ENCODE data around the gene TNNC2. TPM values are rescaled to one million over a fixed set of nuclear protein-coding genes. Genes with fewer than 3 reads are reported as not detected.

TNNC2 gene
- polyA plus RNA-seq, 1 of the 3 experiments (the other 2 are of a cell fraction): 1.1 TPM

GRCh38 chr20:45821947-45822346 lies 5.2 kb downstream of the TNNC2 start:
- Histone ChIP-seq H3K9ac (no peak overlapping the region), H3K4me3 (ENCODE audit: low read depth in 2 of 2, low read length in 1 of 2) (no peak overlapping the region), H3K27ac (ENCODE audit: low read depth in 2 of 2, low read length in 1 of 2) (no peak overlapping the region), H3K4me1 (ENCODE audit: control insufficient read depth in 1 of 2, insufficient read depth in 2 of 2, low read depth in 1 of 2, low read length in 1 of 2) (peaks cover 0 to 8% of the 10 kb centered on the region in 2 experiments; a peak in 2 of 4 replicates), H2AFZ (ENCODE audit: low read depth) (no peak overlapping the region), H4K20me1 (ENCODE audit: insufficient read depth) (no peaks in the 10 kb centered on the region), H3K27me3 (ENCODE audit: insufficient read depth) (no peaks in the 10 kb centered on the region), H3K9me3 (no peaks in the 10 kb centered on the region), H3K79me2 (ENCODE audit: insufficient read depth) (no peaks in the 10 kb centered on the region), H3K36me3 (replicated peaks in 1 of 2; ENCODE audit: control insufficient read depth in 1 of 2, insufficient read depth in 2 of 2, low read length in 1 of 2) (no peaks in the 10 kb centered on the region), H3K4me2 (no peak overlapping the region), H3K9me2 (no peaks in the 10 kb centered on the region), H3F3A (replicated peaks; ENCODE audit: insufficient read depth) (peaks cover 16% of the 10 kb centered on the region)
- no peak for DNase-seq
- ChIA-PET POLR2A (no interaction called here), CTCF (interaction anchor here (0.9 kb wide), 1 partner anchor 69 kb away, joined by 3 read pairs; the partner anchor contains the start of genes CTSA and NEURL2)
- TF ChIP-seq USF1 (IDR thresholded peaks at IDR 0.05; ENCODE audit: borderline replicate concordance, low read depth) (no peak), ZBTB33 (IDR thresholded peaks at IDR 0.05; ENCODE audit: borderline replicate concordance, low read depth) (no peak), IRF3 (IDR thresholded peaks at IDR 0.05; ENCODE audit: low read depth, low read length) (no peak), USF2 (IDR thresholded peaks at IDR 0.05; ENCODE audit: borderline replicate concordance, low read depth, low read length) (no peak), CHD2 (IDR thresholded peaks at IDR 0.05; ENCODE audit: low read length, partially characterized antibody) (no peak), FOXM1 (IDR thresholded peaks at IDR 0.05; ENCODE audit: low read depth) (no peak), MEF2A (IDR thresholded peaks at IDR 0.05; ENCODE audit: borderline replicate concordance, low read depth) (no peak), GABPA (IDR thresholded peaks at IDR 0.05; ENCODE audit: low read depth) (no peak)
- 68% methylated on average over 2 of the region's 2 CpGs for WGBS (ENCODE audit: low lambda C conversion rate)

- H3K9me2 ChIP-seq: no peaks in the 10 kb centered on the region
- CTCF ChIA-PET: interaction anchor here (1.1 kb wide), 1 partner anchor 20 kb away, joined by 5 read pairs; no protein-coding TSS in a partner anchor
Observed at GRCh38 chr20:45819466-45819865, 7.6 kb downstream of the TNNC2 start.

More at GRCh38 chr20:45819466-45819865, 7.6 kb downstream of the TNNC2 start:
- H4K20me1 ChIP-seq (ENCODE audit: insufficient read depth): no peaks in the 10 kb centered on the region
- no peaks in the 10 kb centered on the region for H3K9me3 ChIP-seq
- H3K4me2 ChIP-seq: no peak overlapping the region
- no peak overlapping the region for H3K27ac ChIP-seq (ENCODE audit: low read depth in 2 of 2, low read length in 1 of 2)
- WGBS (ENCODE audit: low lambda C conversion rate): 92% methylated on average over 4 of the region's 4 CpGs
- TF ChIP-seq NFIC (IDR thresholded peaks at IDR 0.05; ENCODE audit: borderline replicate concordance): no peak
- no peak for TF ChIP-seq PBX3 (IDR thresholded peaks at IDR 0.05)
- TF ChIP-seq USF1 (IDR thresholded peaks at IDR 0.05; ENCODE audit: borderline replicate concordance, low read depth): no peak
- no peak for TF ChIP-seq IRF3 (IDR thresholded peaks at IDR 0.05; ENCODE audit: low read depth, low read length)
- TF ChIP-seq RFX5 (IDR thresholded peaks at IDR 0.05; ENCODE audit: low read length): no peak
- TF ChIP-seq RAD21 (IDR thresholded peaks at IDR 0.05; ENCODE audit: low read length): no peak
- TF ChIP-seq NRF1 (IDR thresholded peaks at IDR 0.05; ENCODE audit: low read depth, low read length): no peak
- TF ChIP-seq POLR2AphosphoS5 (IDR thresholded peaks at IDR 0.05; ENCODE audit: low read depth, low read length): no peak
- no peak for TF ChIP-seq EP300 (IDR thresholded peaks at IDR 0.05; ENCODE audit: borderline replicate concordance in 1 of 2, low read depth in 1 of 2, low read length in 1 of 2)
- no peak for TF ChIP-seq RCOR1 (IDR thresholded peaks at IDR 0.05; ENCODE audit: low read length)
- TF ChIP-seq MAX (IDR thresholded peaks at IDR 0.05; ENCODE audit: low read depth): no peak
- TF ChIP-seq FOXM1 (IDR thresholded peaks at IDR 0.05; ENCODE audit: low read depth): no peak
- H3K9ac ChIP-seq: no peak overlapping the region
- DNase-seq: no peak
- H3F3A ChIP-seq (replicated peaks; ENCODE audit: insufficient read depth): peaks cover 25% of the 10 kb centered on the region
- H3K27me3 ChIP-seq (ENCODE audit: insufficient read depth): no peaks in the 10 kb centered on the region
- POLR2A ChIA-PET: interaction anchor here (2.0 kb wide), 1 partner anchor 14 kb away, joined by 4 read pairs; the partner anchor contains the start of gene SNX21
- H3K4me3 ChIP-seq (ENCODE audit: low read depth in 2 of 2, low read length in 1 of 2): no peak overlapping the region
- no peak overlapping the region for H2AFZ ChIP-seq (ENCODE audit: low read depth)
- H3K4me1 ChIP-seq (ENCODE audit: control insufficient read depth in 1 of 2, insufficient read depth in 2 of 2, low read depth in 1 of 2, low read length in 1 of 2): no peaks in the 10 kb centered on the region; a peak in 1 of 4 replicates
- peaks cover 14% of the 10 kb centered on the region for H3K79me2 ChIP-seq (ENCODE audit: insufficient read depth)
- peaks cover 2 to 10% of the 10 kb centered on the region in 2 experiments for H3K36me3 ChIP-seq (replicated peaks in 1 of 2; ENCODE audit: control insufficient read depth in 1 of 2, insufficient read depth in 2 of 2, low read length in 1 of 2)

Measured in SK-N-SH (cell line).